Mesendoderm (in vitro differentiated cells): ENCODE data around the gene OR9I1. TPM values are rescaled to one million over a fixed set of nuclear protein-coding genes. Genes with fewer than 3 reads are reported as not detected.

Experiments used
- DNase-seq: peaks from one replicate; pipeline ENCODE4 v3.0.0; 2013
- H2AK5ac ChIP-seq: 2 replicates; pipeline ENCODE4 v1.6.1; 2013; ENCODE audit warnings: low read length, inconsistent platforms
- H2BK120ac ChIP-seq: 2 replicates; pipeline ENCODE4 v1.6.1; 2013; ENCODE audit warnings: low read depth, mild to moderate bottlenecking, low read length, moderate library complexity, mixed read lengths
- H2BK15ac ChIP-seq: replicated peaks from 2 replicates; pipeline ENCODE4 v1.6.1; 2013; ENCODE audit warnings: low read depth, mild to moderate bottlenecking, moderate library complexity
- H2BK5ac ChIP-seq: 2 replicates; pipeline ENCODE4 v1.6.1; 2013; ENCODE audit warnings: low read length, inconsistent platforms
- H3K18ac ChIP-seq: 2 replicates; pipeline ENCODE4 v1.6.1; 2013; ENCODE audit warnings: mild to moderate bottlenecking, low read length, mixed read lengths
- H3K23ac ChIP-seq: one replicate; pipeline ENCODE4 v1.6.1; 2013; ENCODE audit warnings: low read length
- H3K27ac ChIP-seq: 2 replicates; pipeline ENCODE4 v1.5.1; 2013; ENCODE audit warnings: low read depth, mild to moderate bottlenecking, inconsistent platforms, low read length, moderate library complexity
- H3K27me3 ChIP-seq: 2 replicates; pipeline ENCODE4 v1.6.1; 2013; ENCODE audit warnings: low read length, control low read depth, mild to moderate bottlenecking, inconsistent platforms; ENCODE audit not compliant: insufficient read depth, poor library complexity
- H3K36me3 ChIP-seq: 2 replicates; pipeline ENCODE4 v1.6.1; 2013; ENCODE audit warnings: low read length, inconsistent platforms; ENCODE audit not compliant: control insufficient read depth, insufficient read depth
- H3K4ac ChIP-seq: one replicate; pipeline ENCODE4 v1.6.1; 2013; ENCODE audit warnings: low read depth, mild to moderate bottlenecking, low read length, moderate library complexity
- H3K4me1 ChIP-seq: 2 replicates; pipeline ENCODE4 v1.6.1; 2013; ENCODE audit warnings: low read depth, low read length, inconsistent platforms; ENCODE audit not compliant: control insufficient read depth
- H3K4me2 ChIP-seq: 2 replicates; pipeline ENCODE4 v1.6.1; 2013; ENCODE audit warnings: low read length
- H3K4me3 ChIP-seq: 2 replicates; pipeline ENCODE4 v1.5.1; 2013; ENCODE audit warnings: mild to moderate bottlenecking, low read length
- H3K56ac ChIP-seq: one replicate; pipeline ENCODE4 v1.6.1; 2013; ENCODE audit warnings: low read length
- H3K79me1 ChIP-seq: 2 replicates; pipeline ENCODE4 v1.6.1; 2013; ENCODE audit warnings: low read length, inconsistent platforms
- H3K79me2 ChIP-seq: 2 replicates; pipeline ENCODE4 v1.6.1; 2013; ENCODE audit warnings: mild to moderate bottlenecking, low read length; ENCODE audit not compliant: control insufficient read depth, insufficient read depth
- H3K9ac ChIP-seq: 2 replicates; pipeline ENCODE4 v1.6.1; 2013; ENCODE audit warnings: low read length, inconsistent platforms
- H4K5ac ChIP-seq: one replicate; pipeline ENCODE4 v1.6.1; 2013; ENCODE audit warnings: low read length
- H4K8ac ChIP-seq: one replicate; pipeline ENCODE4 v1.6.1; 2013; ENCODE audit warnings: low read depth, mild to moderate bottlenecking, control low read depth, low read length, moderate library complexity
- WGBS: extraction: QIAGEN DNeasy Blood & Tissue Kit; methylation state at CpG from one replicate; pipeline ENCODE4 v1.1.7; 2013; ENCODE audit warnings: low lambda C conversion rate, missing lambda C conversion rate; ENCODE audit not compliant: insufficient coverage; ENCODE audit errors: extremely low coverage; 5-methylcytosine and 5-hydroxymethylcytosine counted together
- polyA plus RNA-seq, 2 experiments: library from polyadenylated mRNA; stranded (reverse); fragments of 200-250 nt; gene quantifications; one replicate each; pipeline ENCODE4 v1.2.3, GENCODE V29; 2013

Gene OR9I1
- not detected for polyA plus RNA-seq (2013, experiment 1 of 2)
- polyA plus RNA-seq (2013, experiment 2 of 2), result not detected

GRCh38 chr11:58125469-58125868 is at the start of gene OR9I1:
OR9I1 (minus strand) TSS chr11:58125530; CDS start chr11:58119444, 6,086 bp downstream.
- no peak within 1 kb of the TSS for H3K4me2 ChIP-seq
- H3K4me3 ChIP-seq, result no peak within 1 kb of the TSS
- no peak within 1 kb of the TSS for H3K4ac ChIP-seq
- H3K27me3 ChIP-seq, result no peaks in the 10 kb centered on the region
- H3K36me3 ChIP-seq, result no peaks in the 10 kb centered on the region
- WGBS, result no CpG with 5 or more reads among the region's 4 CpGs
- no peak within 1 kb of the TSS for H2BK15ac ChIP-seq
- no peak within 1 kb of the TSS for H2BK5ac ChIP-seq
- H4K5ac ChIP-seq, result no peak within 1 kb of the TSS
- H3K79me1 ChIP-seq, result no peaks in the 10 kb centered on the region
- no peaks in the 10 kb centered on the region for H3K4me1 ChIP-seq
- no peak within 1 kb of the TSS for H2AK5ac ChIP-seq
- no peak for DNase-seq
- H2BK120ac ChIP-seq, result no peak within 1 kb of the TSS
- H3K79me2 ChIP-seq, result no peaks in the 10 kb centered on the region
- no peak within 1 kb of the TSS for H3K56ac ChIP-seq
- H3K23ac ChIP-seq, result no peak within 1 kb of the TSS
- H4K8ac ChIP-seq, result no peak within 1 kb of the TSS
- no peak within 1 kb of the TSS for H3K18ac ChIP-seq
- no peak within 1 kb of the TSS for H3K9ac ChIP-seq
- no peak within 1 kb of the TSS for H3K27ac ChIP-seq

GRCh38 chr11:58165504-58166106 is 40.3 kb upstream of the OR9I1 start:
- Histone ChIP-seq H2BK5ac (no peak overlapping the region), H3K23ac (no peak overlapping the region), H3K4me3 (no peak overlapping the region), H3K36me3 (no peaks in the 10 kb centered on the region), H3K4me2 (no peak overlapping the region), H3K27me3 (no peaks in the 10 kb centered on the region), H3K18ac (no peak overlapping the region), H3K4ac (no peak overlapping the region), H2AK5ac (no peak overlapping the region), H4K5ac (no peak overlapping the region), H3K9ac (no peak overlapping the region), H3K56ac (no peak overlapping the region), H3K79me2 (no peaks in the 10 kb centered on the region), H2BK15ac (no peak overlapping the region), H2BK120ac (no peak overlapping the region), H3K27ac (no peak overlapping the region), H3K79me1 (no peaks in the 10 kb centered on the region), H4K8ac (no peak overlapping the region), H3K4me1 (no peaks in the 10 kb centered on the region)
- no peak for DNase-seq
- no CpG with 5 or more reads among the region's 7 CpGs for WGBS

- Histone ChIP-seq H3K27me3 (no peaks in the 10 kb centered on the region), H3K79me2 (no peaks in the 10 kb centered on the region), H3K56ac (no peak overlapping the region), H2BK5ac (no peak overlapping the region), H2BK15ac (no peak overlapping the region), H3K27ac (no peak overlapping the region), H3K18ac (no peak overlapping the region), H3K4me3 (no peak overlapping the region), H3K4ac (no peak overlapping the region), H3K36me3 (no peaks in the 10 kb centered on the region), H2BK120ac (no peak overlapping the region), H3K79me1 (no peaks in the 10 kb centered on the region), H4K5ac (no peak overlapping the region), H3K23ac (no peak overlapping the region), H3K4me2 (no peak overlapping the region), H3K4me1 (no peaks in the 10 kb centered on the region), H2AK5ac (no peak overlapping the region), H4K8ac (no peak overlapping the region), H3K9ac (no peak overlapping the region)
- no CpG with 5 or more reads among the region's 1 CpG for WGBS
- no peak for DNase-seq
Measured at GRCh38 chr11:58164990-58165389, 39.7 kb upstream of the OR9I1 start.

- Histone ChIP-seq H3K4me3 (no peak overlapping the region), H3K4me2 (no peak overlapping the region), H3K4me1 (no peaks in the 10 kb centered on the region), H3K36me3 (no peaks in the 10 kb centered on the region), H3K23ac (no peak overlapping the region), H3K79me1 (no peaks in the 10 kb centered on the region), H4K5ac (no peak overlapping the region), H2BK15ac (no peak overlapping the region), H2BK5ac (no peak overlapping the region), H3K79me2 (no peaks in the 10 kb centered on the region), H3K18ac (no peak overlapping the region), H3K27me3 (no peaks in the 10 kb centered on the region), H3K9ac (no peak overlapping the region), H3K27ac (no peak overlapping the region), H3K4ac (no peak overlapping the region), H4K8ac (no peak overlapping the region), H2AK5ac (no peak overlapping the region), H2BK120ac (no peak overlapping the region), H3K56ac (no peak overlapping the region)
- no CpG with 5 or more reads among the region's 4 CpGs for whole genome bisulfite sequencing
- no peak for DNase-seq
Measured at GRCh38 chr11:58164389-58164788, 39.1 kb upstream of the OR9I1 start.

GRCh38 chr11:58152781-58153180 is 27.5 kb upstream of the OR9I1 start:
- H4K8ac ChIP-seq, result no peak overlapping the region
- no peak for DNase-seq
- H3K9ac ChIP-seq, result no peak overlapping the region
- no peaks in the 10 kb centered on the region for H3K79me2 ChIP-seq
- H4K5ac ChIP-seq, result no peak overlapping the region
- no peak overlapping the region for H3K23ac ChIP-seq
- no peak overlapping the region for H3K18ac ChIP-seq
- H3K27ac ChIP-seq, result no peak overlapping the region
- no peak overlapping the region for H2AK5ac ChIP-seq
- H2BK15ac ChIP-seq, result no peak overlapping the region
- no CpG with 5 or more reads among the region's 3 CpGs for WGBS
- H3K4ac ChIP-seq, result no peak overlapping the region
- no peak overlapping the region for H3K56ac ChIP-seq
- H3K4me3 ChIP-seq, result no peak overlapping the region
- no peak overlapping the region for H2BK120ac ChIP-seq
- no peak overlapping the region for H2BK5ac ChIP-seq
- no peaks in the 10 kb centered on the region for H3K79me1 ChIP-seq
- no peaks in the 10 kb centered on the region for H3K4me1 ChIP-seq
- no peak overlapping the region for H3K4me2 ChIP-seq
- H3K27me3 ChIP-seq, result no peaks in the 10 kb centered on the region
- no peaks in the 10 kb centered on the region for H3K36me3 ChIP-seq

GRCh38 chr11:58142761-58143160 is 17.4 kb upstream of the OR9I1 start:
- Histone ChIP-seq H3K4me2 (no peak overlapping the region), H3K4me1 (no peaks in the 10 kb centered on the region), H4K8ac (no peak overlapping the region), H3K27me3 (no peaks in the 10 kb centered on the region), H3K23ac (no peak overlapping the region), H2AK5ac (no peak overlapping the region), H2BK120ac (no peak overlapping the region), H3K56ac (no peak overlapping the region), H3K79me1 (no peaks in the 10 kb centered on the region), H4K5ac (no peak overlapping the region), H3K79me2 (no peaks in the 10 kb centered on the region), H3K9ac (no peak overlapping the region), H3K4ac (no peak overlapping the region), H2BK5ac (no peak overlapping the region), H3K36me3 (no peaks in the 10 kb centered on the region), H2BK15ac (no peak overlapping the region), H3K4me3 (no peak overlapping the region), H3K27ac (no peak overlapping the region), H3K18ac (no peak overlapping the region)
- WGBS, result no CpG with 5 or more reads among the region's 1 CpG
- DNase-seq, result no peak
